ENCODE data around the gene NEK6. TPM values are rescaled to one million over a fixed set of nuclear protein-coding genes. Genes with fewer than 3 reads are reported as not detected.

The NEK6 gene
- total and polyA plus RNA-seq, 2 of the 8 experiments (the other 6 are each of a cell fraction or from before 2014, with no cell fraction given) = 17.7 to 19.7 TPM

DNA sequence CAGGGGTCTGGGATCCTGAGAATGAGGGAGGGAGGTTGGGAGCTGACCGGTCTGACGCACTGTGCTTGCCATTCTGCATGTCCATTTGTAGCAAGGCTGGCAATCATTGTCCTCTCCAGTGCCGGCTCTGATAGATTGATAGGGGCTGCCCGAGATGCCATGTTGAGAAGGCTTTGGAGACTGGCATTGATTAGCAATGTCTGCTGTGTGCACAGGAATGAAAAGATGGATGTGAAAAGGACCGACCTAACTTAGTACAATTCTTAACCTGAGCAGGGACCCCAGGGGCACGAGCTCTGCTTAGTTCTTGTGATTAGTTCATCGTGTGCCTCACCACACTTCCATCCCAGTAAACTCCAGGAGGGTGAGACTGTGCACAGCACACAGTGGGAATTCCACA lies 17.0 kb downstream of the NEK6 start:
- Histone ChIP-seq H2BK12ac (ENCODE audit: low read depth, low read length) (no peak overlapping the region), H2AK5ac (ENCODE audit: low read depth, low read length) (no peak overlapping the region), H2AFZ (ENCODE audit: low read length) (no peak overlapping the region), H3K79me2 (ENCODE audit: control insufficient read depth in 1 of 2, insufficient read depth in 2 of 2, low read length in 2 of 2) (peaks cover 0 to 2% of the 10 kb centered on the region in 2 experiments; a peak in 1 of 4 replicates), H3K14ac (ENCODE audit: insufficient read length) (no peak overlapping the region), H3K23ac (ENCODE audit: insufficient read length) (no peak overlapping the region), H2BK5ac (ENCODE audit: low read depth, low read length) (no peak overlapping the region), H3K4ac (replicated peaks; ENCODE audit: insufficient read length, low read depth, low read length) (no peak overlapping the region), H4K91ac (replicated peaks; ENCODE audit: insufficient read length, low read length) (no peak overlapping the region), H3K9me3 (ENCODE audit: insufficient read depth in 2 of 2, low read depth in 1 of 2, low read length in 1 of 2) (no peaks in the 10 kb centered on the region), H2BK15ac (ENCODE audit: low read length) (no peak overlapping the region), H3K18ac (ENCODE audit: extremely low read depth, low read length) (no peak overlapping the region), H4K8ac (ENCODE audit: extremely low read depth, insufficient read depth, low read length) (no peak overlapping the region), H4K5ac (ENCODE audit: insufficient read length, low read depth, low read length) (no peak overlapping the region), H3K23me2 (ENCODE audit: low read depth, low read length) (no peaks in the 10 kb centered on the region), H3K9ac (replicated peaks in 1 of 4; ENCODE audit: extremely low read depth in 1 of 4, low read depth in 3 of 4, low read length in 3 of 4) (no peak overlapping the region), H4K20me1 (replicated peaks in 1 of 2; ENCODE audit: control insufficient read depth in 1 of 2, insufficient read depth in 2 of 2, low read length in 2 of 2) (peaks cover 3 to 11% of the 10 kb centered on the region in 2 experiments), H2BK20ac (ENCODE audit: low read length) (no peak overlapping the region), H3K4me1 (replicated peaks in 1 of 4; ENCODE audit: control insufficient read depth in 3 of 4, insufficient read depth in 4 of 4, low read length in 3 of 4) (peaks cover 0 to 5% (median under 1%) of the 10 kb centered on the region in 4 experiments; a peak in 3 of 7 replicates), H3K79me1 (ENCODE audit: low read depth, low read length) (peaks cover 16% of the 10 kb centered on the region; the same call in 1 of the 2 replicates), H2BK120ac (replicated peaks; ENCODE audit: low read depth, low read length) (no peak overlapping the region), H3K27ac (ENCODE audit: low read depth, low read length) (no peak overlapping the region), H3K27me3 (replicated peaks in 1 of 4; ENCODE audit: control insufficient read depth in 3 of 4, extremely low read depth in 1 of 4, insufficient read depth in 3 of 4, low read length in 3 of 4) (no peaks in the 10 kb centered on the region), H3K56ac (replicated peaks; ENCODE audit: insufficient read length, low read depth, low read length) (no peak overlapping the region), H3K4me3 (ENCODE audit: extremely low read depth in 1 of 4, insufficient read depth in 2 of 4, low read depth in 3 of 4, low read length in 4 of 4) (no peak overlapping the region), H3K4me2 (ENCODE audit: insufficient read depth in 1 of 2, low read depth in 2 of 2, low read length in 2 of 2) (no peak overlapping the region), H3K36me3 (ENCODE audit: control insufficient read depth in 2 of 4, insufficient read depth in 4 of 4, low read length in 3 of 4) (no peaks in the 10 kb centered on the region)
- DNase-seq (ENCODE audit: low read depth in 1 of 2, low spot score in 2 of 2) = no peak
- ChIA-PET CTCF (ENCODE audit: partially characterized antibody) (interaction anchor here (1.0 kb wide), 1 partner anchor 46 kb away, joined by 4 read pairs; no protein-coding TSS in a partner anchor), POLR2A (ENCODE audit: partially characterized antibody) (interaction anchor here (1.0 kb wide), 1 partner anchor 10 kb away, joined by 3 read pairs; no protein-coding TSS in a partner anchor)
- WGBS, 2 experiments (ENCODE audit: extremely low coverage in 1 of 2, insufficient coverage in 1 of 2, insufficient read length in 1 of 2, insufficient replicate concordance in 2 of 2, low coverage in 1 of 2, low lambda C conversion rate in 2 of 2, missing lambda C conversion rate in 1 of 2) = 83% methylated on average over 7 of the region's 7 CpGs; no CpG with 5 or more reads in 1 of the 2 experiments
- FAIRE-seq = no peak
- TF ChIP-seq CREB1 (IDR thresholded peaks at IDR 0.05) = no peak
- TF ChIP-seq HDAC2 (IDR thresholded peaks at IDR 0.05; ENCODE audit: borderline replicate concordance in 1 of 2, low read depth in 2 of 2, low read length in 2 of 2) = no peak
- no peak for TF ChIP-seq CBX5 (IDR thresholded peaks at IDR 0.05; ENCODE audit: low read depth, low read length)
- TF ChIP-seq POU5F1 (IDR thresholded peaks at IDR 0.05; ENCODE audit: low read depth, low read length) = no peak
- TF ChIP-seq SUZ12 (IDR thresholded peaks at IDR 0.05; ENCODE audit: low read length) = no peak
- no peak for TF ChIP-seq SIRT6 (IDR thresholded peaks at IDR 0.05; ENCODE audit: low read length)
- TF ChIP-seq TAF1 (IDR thresholded peaks at IDR 0.05; ENCODE audit: low read depth, low read length) = no peak
- TF ChIP-seq RBBP5 (IDR thresholded peaks at IDR 0.05; ENCODE audit: borderline replicate concordance, low read depth, low read length) = no peak
- no peak for TF ChIP-seq RNF2 (IDR thresholded peaks at IDR 0.05; ENCODE audit: borderline replicate concordance, low read depth, low read length, missing control alignments, poor library complexity, severe bottlenecking)
- TF ChIP-seq KDM1A (IDR thresholded peaks at IDR 0.05; ENCODE audit: borderline replicate concordance, low read length) = no peak
- no peak for TF ChIP-seq JUN (IDR thresholded peaks at IDR 0.05; ENCODE audit: low read depth, low read length)
- TF ChIP-seq BRCA1 (IDR thresholded peaks at IDR 0.05; ENCODE audit: low read depth, low read length) = no peak
- TF ChIP-seq, protein P1, sequence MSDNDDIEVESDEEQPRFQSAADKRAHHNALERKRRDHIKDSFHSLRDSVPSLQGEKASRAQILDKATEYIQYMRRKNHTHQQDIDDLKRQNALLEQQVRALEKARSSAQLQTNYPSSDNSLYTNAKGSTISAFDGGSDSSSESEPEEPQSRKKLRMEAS (IDR thresholded peaks at IDR 0.05) = no peak
- TF ChIP-seq JUND (IDR thresholded peaks at IDR 0.05; ENCODE audit: low read length) = no peak
- no peak for TF ChIP-seq POLR2AphosphoS5 (IDR thresholded peaks at IDR 0.05; ENCODE audit: low read depth, low read length)

Data from H1 (cell line).